ENCODE data around the gene CTIF. TPM values are rescaled to one million over a fixed set of nuclear protein-coding genes. Genes with fewer than 3 reads are reported as not detected.

The CTIF gene
- total and polyA plus RNA-seq, 2 experiments from 2014 or later = 8.6 to 14.4 TPM

GRCh38 chr18:48843162-48843561 is 304.3 kb downstream of the CTIF start:
- Histone ChIP-seq H3K4me3 (no peak overlapping the region), H3K79me2 (replicated peaks; ENCODE audit: insufficient read depth) (no peaks in the 10 kb centered on the region), H3K36me3 (ENCODE audit: insufficient read depth) (no peaks in the 10 kb centered on the region), H3K4me2 (no peak overlapping the region), H3K27me3 (ENCODE audit: insufficient read depth) (no peaks in the 10 kb centered on the region), H3K4me1 (ENCODE audit: insufficient read depth) (peaks cover 5% of the 10 kb centered on the region; the same call in 1 of the 2 replicates), H3K27ac (ENCODE audit: low read depth) (no peak overlapping the region), H2AFZ (no peak overlapping the region), H4K20me1 (replicated peaks; ENCODE audit: insufficient read depth) (no peaks in the 10 kb centered on the region), H3F3A (replicated peaks; ENCODE audit: low read depth) (no peaks in the 10 kb centered on the region), H3K9me2 (ENCODE audit: insufficient read depth) (peaks cover 9% of the 10 kb centered on the region)
- no peak for ATAC-seq
- no peak overlapping the region for H3K27ac Mint-ChIP-seq
- H3K4me3 Mint-ChIP-seq = no peak overlapping the region
- peaks cover 32% of the 10 kb centered on the region for H3K4me1 Mint-ChIP-seq
- peaks cover 3% of the 10 kb centered on the region; the same call in 2 of the 3 replicates for H3K36me3 Mint-ChIP-seq (ENCODE audit: low read depth)
- no peaks in the 10 kb centered on the region for H3K9me3 Mint-ChIP-seq
- TF ChIP-seq, protein P1, sequence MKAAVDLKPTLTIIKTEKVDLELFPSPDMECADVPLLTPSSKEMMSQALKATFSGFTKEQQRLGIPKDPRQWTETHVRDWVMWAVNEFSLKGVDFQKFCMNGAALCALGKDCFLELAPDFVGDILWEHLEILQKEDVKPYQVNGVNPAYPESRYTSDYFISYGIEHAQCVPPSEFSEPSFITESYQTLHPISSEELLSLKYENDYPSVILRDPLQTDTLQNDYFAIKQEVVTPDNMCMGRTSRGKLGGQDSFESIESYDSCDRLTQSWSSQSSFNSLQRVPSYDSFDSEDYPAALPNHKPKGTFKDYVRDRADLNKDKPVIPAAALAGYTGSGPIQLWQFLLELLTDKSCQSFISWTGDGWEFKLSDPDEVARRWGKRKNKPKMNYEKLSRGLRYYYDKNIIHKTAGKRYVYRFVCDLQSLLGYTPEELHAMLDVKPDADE (IDR thresholded peaks at IDR 0.05) = no peak
- TF ChIP-seq EZH2phosphoT487 (IDR thresholded peaks at IDR 0.05; ENCODE audit: unreplicated experiment) (no peak), CTCF (conservative IDR thresholded peaks at IDR 0.05; ENCODE audit: low read depth in 2 of 2) (no peak), ZNF114 (CRISPR knock-in tag; IDR thresholded peaks at IDR 0.05) (no peak), CREB1 (CRISPR knock-in tag; IDR thresholded peaks at IDR 0.05; ENCODE audit: low read depth) (no peak), EZH2 (IDR thresholded peaks at IDR 0.05; ENCODE audit: low read depth, unreplicated experiment) (no peak), NANOG (IDR thresholded peaks at IDR 0.05; ENCODE audit: borderline replicate concordance) (no peak), JUNB (IDR thresholded peaks at IDR 0.05; ENCODE audit: unreplicated experiment) (no peak), STAT1 (IDR thresholded peaks at IDR 0.05; ENCODE audit: unreplicated experiment) (no peak), REST (IDR thresholded peaks at IDR 0.05; ENCODE audit: unreplicated experiment) (no peak), ZNF462 (CRISPR knock-in tag; IDR thresholded peaks at IDR 0.05) (no peak), POLR2AphosphoS5 (IDR thresholded peaks at IDR 0.05; ENCODE audit: low read depth) (no peak), ZNF331 (CRISPR knock-in tag; IDR thresholded peaks at IDR 0.05; ENCODE audit: low read depth) (no peak)
- peaks cover 7% of the 10 kb centered on the region for H3K27me3 Mint-ChIP-seq (ENCODE audit: insufficient read depth, low read depth, poor library complexity)
- no peak for DNase-seq (ENCODE audit: low spot score)
